MM.1S (cell line): Measurements from ENCODE around the gene SAMD4A.

Experiments used
- DNase-seq: peaks from one replicate; pipeline ENCODE4 v3.0.0-alpha.2; 2015
- H2AFZ ChIP-seq: fragments of 300-600 bp; sonication (generic); 2 replicates; pipeline ENCODE4 v1.6.0; 2016; ENCODE audit warnings: antibody characterized with exemption, low read length
- H3F3A ChIP-seq: fragments of 300-600 bp; sonication (generic); 2 replicates; pipeline ENCODE4 v1.6.1; 2016; ENCODE audit warnings: mild to moderate bottlenecking, antibody characterized with exemption, low read length, moderate library complexity, mixed read lengths; ENCODE audit not compliant: insufficient read depth
- H3K27ac ChIP-seq: fragments of 300-600 bp; sonication (generic); 2 replicates; pipeline ENCODE4 v1.5.1; 2016; ENCODE audit warnings: mild to moderate bottlenecking, low read length
- H3K27me3 ChIP-seq: fragments of 300-600 bp; sonication (generic); replicated peaks from 2 replicates; pipeline ENCODE4 v1.6.0; 2016; ENCODE audit warnings: low read length; ENCODE audit not compliant: insufficient read depth
- H3K36me3 ChIP-seq: fragments of 300-600 bp; sonication (generic); replicated peaks from 2 replicates; pipeline ENCODE4 v1.6.1; 2016; ENCODE audit warnings: mild to moderate bottlenecking, low read length, mixed read lengths; ENCODE audit not compliant: insufficient read depth
- H3K4me1 ChIP-seq: fragments of 300-600 bp; sonication (generic); 2 replicates; pipeline ENCODE4 v1.6.1; 2016; ENCODE audit warnings: low read length, mixed read lengths
- H3K4me2 ChIP-seq: fragments of 300-600 bp; sonication (generic); 2 replicates; pipeline ENCODE4 v1.6.0; 2016; ENCODE audit warnings: low read depth, low read length
- H3K4me3 ChIP-seq: fragments of 300-600 bp; sonication (generic); 2 replicates; pipeline ENCODE4 v1.5.1; 2016; ENCODE audit warnings: low read length, mixed read lengths
- H3K79me2 ChIP-seq: fragments of 300-600 bp; sonication (generic); 2 replicates; pipeline ENCODE4 v1.6.1; 2016; ENCODE audit warnings: mixed run types, low read length, mixed read lengths
- H3K9ac ChIP-seq: fragments of 300-600 bp; sonication (generic); 2 replicates; pipeline ENCODE4 v1.6.1; 2016; ENCODE audit warnings: low read length, mixed read lengths
- H3K9me2 ChIP-seq: fragments of 300-600 bp; sonication (generic); replicated peaks from 2 replicates; pipeline ENCODE4 v1.6.1; 2016; ENCODE audit warnings: mild to moderate bottlenecking, low read length, mixed read lengths; ENCODE audit not compliant: insufficient read depth
- H3K9me3 ChIP-seq: fragments of 300-600 bp; sonication (generic); replicated peaks from 2 replicates; pipeline ENCODE4 v1.6.1; 2016; ENCODE audit warnings: mild to moderate bottlenecking, low read length, mixed read lengths; ENCODE audit not compliant: insufficient read depth
- H4K20me1 ChIP-seq: fragments of 300-600 bp; sonication (generic); 2 replicates; pipeline ENCODE4 v1.6.1; 2016; ENCODE audit warnings: mild to moderate bottlenecking, low read length, moderate library complexity, mixed read lengths; ENCODE audit not compliant: insufficient read depth
- EZH2 ChIP-seq: fragments of 300-600 bp; sonication (generic); optimal IDR thresholded peaks from 2 replicates; pipeline ENCODE3; 2017; ENCODE audit warnings: low read depth, mild to moderate bottlenecking, antibody characterized with exemption, low read length, mixed read lengths
- EZH2phosphoT487 ChIP-seq: fragments of 300-600 bp; sonication (generic); IDR thresholded peaks from 2 replicates; pipeline ENCODE4 v1.6.1; 2018; ENCODE audit warnings: antibody characterized with exemption, low read length
- TF ChIP-seq, protein P1 (sequence below): fragments of 300-600 bp; sonication (generic); IDR thresholded peaks from 2 replicates; pipeline ENCODE4 v1.5.1; 2016; ENCODE audit warnings: antibody characterized with exemption, low read length, mixed read lengths

The SAMD4A gene

DNA sequence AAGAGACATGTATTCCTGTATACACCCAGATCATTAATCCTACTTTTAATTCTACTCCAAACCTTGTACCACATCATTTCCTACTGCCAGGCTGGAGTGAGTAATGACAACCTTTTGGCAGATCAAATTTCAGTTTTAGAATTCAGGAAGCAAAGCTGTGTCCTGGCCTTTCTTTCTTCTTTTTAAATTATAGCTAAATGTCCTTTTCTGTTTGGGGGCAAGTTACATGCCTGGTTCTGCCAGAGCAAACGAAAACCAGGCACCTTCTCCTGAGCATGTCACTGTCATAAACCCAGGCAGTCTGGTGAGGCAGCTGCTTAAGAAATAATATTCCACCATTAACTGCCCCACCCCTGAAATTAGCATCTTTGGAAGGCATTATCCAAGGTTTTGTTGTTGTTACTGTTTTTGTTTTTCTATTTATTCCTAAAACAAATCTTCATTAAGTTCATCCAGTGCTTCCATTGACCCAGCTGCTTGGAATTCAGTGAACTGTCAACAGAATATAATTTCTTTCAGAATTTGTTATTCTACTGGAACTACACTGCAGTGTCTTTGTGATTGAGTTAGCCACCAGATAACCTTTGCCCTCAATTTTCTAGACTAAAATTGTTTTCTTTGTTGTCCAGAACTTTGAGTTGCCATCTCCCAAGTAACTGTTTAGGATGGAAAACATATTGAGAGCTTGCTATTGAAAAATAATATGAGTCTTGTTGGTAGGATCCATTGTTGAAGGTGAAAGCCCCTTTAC lies 33.2 kb downstream of the SAMD4A start:
- Histone ChIP-seq H3K4me3 (no peak overlapping the region), H3K27ac (no peak overlapping the region), H3K9me3 (no peaks in the 10 kb centered on the region), H3K79me2 (no peaks in the 10 kb centered on the region), H3K9me2 (no peaks in the 10 kb centered on the region), H3K27me3 (no peaks in the 10 kb centered on the region), H4K20me1 (no peaks in the 10 kb centered on the region), H3K4me2 (no peak overlapping the region), H3K36me3 (no peaks in the 10 kb centered on the region), H3K4me1 (no peaks in the 10 kb centered on the region), H3F3A (no peaks in the 10 kb centered on the region), H2AFZ (no peak overlapping the region), H3K9ac (no peak overlapping the region)
- no peak for DNase-seq
- TF ChIP-seq EZH2phosphoT487 (no peak), EZH2 (no peak)
- TF ChIP-seq, protein P1, sequence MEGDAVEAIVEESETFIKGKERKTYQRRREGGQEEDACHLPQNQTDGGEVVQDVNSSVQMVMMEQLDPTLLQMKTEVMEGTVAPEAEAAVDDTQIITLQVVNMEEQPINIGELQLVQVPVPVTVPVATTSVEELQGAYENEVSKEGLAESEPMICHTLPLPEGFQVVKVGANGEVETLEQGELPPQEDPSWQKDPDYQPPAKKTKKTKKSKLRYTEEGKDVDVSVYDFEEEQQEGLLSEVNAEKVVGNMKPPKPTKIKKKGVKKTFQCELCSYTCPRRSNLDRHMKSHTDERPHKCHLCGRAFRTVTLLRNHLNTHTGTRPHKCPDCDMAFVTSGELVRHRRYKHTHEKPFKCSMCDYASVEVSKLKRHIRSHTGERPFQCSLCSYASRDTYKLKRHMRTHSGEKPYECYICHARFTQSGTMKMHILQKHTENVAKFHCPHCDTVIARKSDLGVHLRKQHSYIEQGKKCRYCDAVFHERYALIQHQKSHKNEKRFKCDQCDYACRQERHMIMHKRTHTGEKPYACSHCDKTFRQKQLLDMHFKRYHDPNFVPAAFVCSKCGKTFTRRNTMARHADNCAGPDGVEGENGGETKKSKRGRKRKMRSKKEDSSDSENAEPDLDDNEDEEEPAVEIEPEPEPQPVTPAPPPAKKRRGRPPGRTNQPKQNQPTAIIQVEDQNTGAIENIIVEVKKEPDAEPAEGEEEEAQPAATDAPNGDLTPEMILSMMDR = no peak

DNA sequence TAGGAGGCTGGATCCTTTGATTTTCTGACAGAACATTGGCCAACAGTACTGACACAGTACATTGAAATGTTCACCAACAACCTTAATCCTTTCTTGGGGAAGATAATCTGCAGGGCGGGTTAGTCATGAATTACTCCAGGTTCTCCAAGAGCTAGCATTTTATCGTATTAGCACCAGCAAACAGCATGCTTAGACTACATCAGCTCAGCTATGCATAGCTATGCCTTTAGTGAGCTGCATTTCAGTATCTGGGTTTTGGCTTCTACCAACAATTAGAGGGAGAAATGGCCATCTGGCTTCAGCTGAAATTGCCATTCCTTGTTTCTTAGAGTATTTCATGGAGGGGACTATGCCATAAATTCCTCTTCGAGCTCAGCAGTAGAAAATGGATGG lies 33.8 kb downstream of the SAMD4A start:
- no peak overlapping the region for H3K27ac ChIP-seq
- no peak for DNase-seq
- no peak overlapping the region for H3K4me2 ChIP-seq
- H3K9me2 ChIP-seq = no peaks in the 10 kb centered on the region
- H3F3A ChIP-seq = no peaks in the 10 kb centered on the region
- no peaks in the 10 kb centered on the region for H3K79me2 ChIP-seq
- no peaks in the 10 kb centered on the region for H3K4me1 ChIP-seq
- H3K36me3 ChIP-seq = no peaks in the 10 kb centered on the region
- H3K4me3 ChIP-seq = no peak overlapping the region
- no peaks in the 10 kb centered on the region for H4K20me1 ChIP-seq
- no peaks in the 10 kb centered on the region for H3K27me3 ChIP-seq
- TF ChIP-seq, protein P1 = no peak
- TF ChIP-seq EZH2phosphoT487 = no peak
- no peak for TF ChIP-seq EZH2
- H3K9ac ChIP-seq = no peak overlapping the region
- H2AFZ ChIP-seq = no peak overlapping the region
- H3K9me3 ChIP-seq = no peaks in the 10 kb centered on the region

DNA sequence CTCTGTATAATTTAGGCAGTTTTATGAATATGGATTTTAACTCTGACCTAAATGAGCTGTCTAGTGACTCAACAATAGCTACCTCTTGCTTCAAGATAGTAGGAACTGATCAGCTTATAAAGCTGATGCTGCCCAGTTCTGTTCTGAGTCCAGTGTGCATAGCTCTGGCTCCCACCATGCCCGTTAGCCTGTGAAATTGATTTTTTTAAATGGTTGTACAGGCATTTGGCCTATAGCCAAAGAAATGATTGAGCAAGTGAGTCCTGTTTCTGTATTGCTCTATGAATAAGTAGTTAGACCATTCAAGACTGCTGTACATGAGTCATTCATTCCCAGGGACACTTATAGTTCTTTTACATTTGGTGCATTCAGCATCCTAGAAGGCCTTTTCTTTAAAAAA lies 36.4 kb downstream of the SAMD4A start:
- H3K4me3 ChIP-seq = no peak overlapping the region
- no peaks in the 10 kb centered on the region for H3F3A ChIP-seq
- H3K9me3 ChIP-seq = no peaks in the 10 kb centered on the region
- no peaks in the 10 kb centered on the region for H3K36me3 ChIP-seq
- DNase-seq = no peak
- no peaks in the 10 kb centered on the region for H3K4me1 ChIP-seq
- TF ChIP-seq EZH2phosphoT487 (no peak), EZH2 (no peak)
- TF ChIP-seq, protein P1 = no peak
- no peak overlapping the region for H3K27ac ChIP-seq
- H2AFZ ChIP-seq = no peak overlapping the region
- H4K20me1 ChIP-seq = no peaks in the 10 kb centered on the region
- H3K27me3 ChIP-seq = no peaks in the 10 kb centered on the region
- H3K9ac ChIP-seq = no peak overlapping the region
- no peaks in the 10 kb centered on the region for H3K79me2 ChIP-seq
- H3K4me2 ChIP-seq = no peak overlapping the region
- no peaks in the 10 kb centered on the region for H3K9me2 ChIP-seq
